Stimulated activated CD8-positive, alpha-beta memory T cell treated with anti-CD3 and anti-CD28 coated beads, Interleukin-7, amount 100 ng/mL, for 24 hours (primary cell): ENCODE measurements around the gene IL19.

ENCODE experiments used
- DNase-seq: peaks from one replicate; pipeline ENCODE4 v3.0.0-alpha.2; 2020; ENCODE audit warnings: low read depth

IL19 gene

GRCh38 chr1:206770531-206771337 is at the start of gene IL19:
IL19 (plus strand) TSS chr1:206770773; CDS start chr1:206836663, 65,890 bp downstream.
- no peak for DNase-seq

GRCh38 chr1:206721454-206721853 is 49.1 kb upstream of the IL19 start:
- DNase-seq: no peak

DNA sequence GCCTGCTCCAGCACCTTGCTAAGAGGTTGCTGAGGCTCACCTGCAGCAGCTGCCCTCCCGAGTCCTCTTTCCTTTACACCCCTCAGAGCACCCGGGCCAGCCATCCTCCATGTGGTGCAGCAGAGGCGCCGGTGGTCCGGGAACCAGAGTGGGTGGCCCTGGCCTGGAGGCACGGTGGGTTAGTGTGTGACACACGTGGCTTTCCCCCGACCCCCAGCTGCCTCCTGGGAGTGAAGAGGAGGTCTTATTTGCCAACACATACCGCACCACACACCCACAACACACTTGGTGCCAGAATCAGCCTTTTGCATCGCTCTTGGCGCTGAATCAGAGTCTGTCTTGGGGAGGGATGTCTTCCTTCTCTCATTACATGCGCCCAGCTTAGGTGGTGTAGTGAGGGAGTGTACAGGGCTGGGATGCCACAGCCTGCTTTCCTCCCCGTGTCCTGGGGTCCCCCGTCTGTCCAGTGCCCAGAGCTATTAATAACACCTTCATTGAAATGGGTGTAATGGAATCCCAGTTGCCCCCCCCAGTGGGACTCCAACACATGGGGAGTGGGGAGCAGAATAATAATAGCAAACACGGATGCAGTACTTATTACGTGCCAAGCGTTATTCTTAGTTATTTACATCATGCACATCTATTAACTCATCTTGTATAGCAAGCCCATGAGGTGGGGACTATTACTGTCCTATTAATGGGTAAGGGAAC is 47.7 kb upstream of the IL19 start:
- DNase-seq: no peak

- DNase-seq: no peak
Observed at GRCh38 chr1:206723462-206723804, 47.1 kb upstream of the IL19 start.

DNA sequence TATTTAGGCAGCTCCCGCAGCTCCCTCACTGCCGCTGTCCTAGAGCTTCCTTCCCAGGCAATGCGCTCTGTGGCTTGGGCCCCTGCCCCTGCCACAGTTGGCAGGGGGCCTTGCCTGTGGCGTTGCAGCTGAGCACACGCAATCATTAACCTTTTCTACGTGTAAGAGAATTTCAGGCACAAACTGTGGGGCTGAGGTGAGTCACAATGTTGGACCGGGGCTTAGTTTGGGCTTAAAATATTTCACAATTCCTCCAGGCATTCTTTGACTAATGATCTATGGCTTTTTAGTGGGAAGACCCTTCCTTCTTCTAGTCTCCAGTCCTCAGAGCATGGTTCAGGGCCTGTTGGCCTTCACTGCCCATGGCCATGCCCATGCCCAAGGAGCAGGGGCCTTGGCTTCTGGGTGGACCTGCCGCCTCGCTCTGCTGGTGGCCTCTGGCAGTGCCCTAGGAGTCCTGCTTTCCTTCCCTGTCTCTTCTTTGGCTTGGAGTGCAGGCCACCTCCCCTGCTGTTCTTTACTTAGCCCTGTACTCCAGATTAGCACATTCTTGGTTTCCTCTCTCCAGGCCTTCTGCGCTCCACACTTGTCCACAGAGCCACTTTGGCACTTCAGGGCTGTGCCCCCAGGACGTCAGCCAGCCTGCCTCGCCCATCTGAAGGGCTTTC is 46.6 kb upstream of the IL19 start:
- DNase-seq: no peak

DNA sequence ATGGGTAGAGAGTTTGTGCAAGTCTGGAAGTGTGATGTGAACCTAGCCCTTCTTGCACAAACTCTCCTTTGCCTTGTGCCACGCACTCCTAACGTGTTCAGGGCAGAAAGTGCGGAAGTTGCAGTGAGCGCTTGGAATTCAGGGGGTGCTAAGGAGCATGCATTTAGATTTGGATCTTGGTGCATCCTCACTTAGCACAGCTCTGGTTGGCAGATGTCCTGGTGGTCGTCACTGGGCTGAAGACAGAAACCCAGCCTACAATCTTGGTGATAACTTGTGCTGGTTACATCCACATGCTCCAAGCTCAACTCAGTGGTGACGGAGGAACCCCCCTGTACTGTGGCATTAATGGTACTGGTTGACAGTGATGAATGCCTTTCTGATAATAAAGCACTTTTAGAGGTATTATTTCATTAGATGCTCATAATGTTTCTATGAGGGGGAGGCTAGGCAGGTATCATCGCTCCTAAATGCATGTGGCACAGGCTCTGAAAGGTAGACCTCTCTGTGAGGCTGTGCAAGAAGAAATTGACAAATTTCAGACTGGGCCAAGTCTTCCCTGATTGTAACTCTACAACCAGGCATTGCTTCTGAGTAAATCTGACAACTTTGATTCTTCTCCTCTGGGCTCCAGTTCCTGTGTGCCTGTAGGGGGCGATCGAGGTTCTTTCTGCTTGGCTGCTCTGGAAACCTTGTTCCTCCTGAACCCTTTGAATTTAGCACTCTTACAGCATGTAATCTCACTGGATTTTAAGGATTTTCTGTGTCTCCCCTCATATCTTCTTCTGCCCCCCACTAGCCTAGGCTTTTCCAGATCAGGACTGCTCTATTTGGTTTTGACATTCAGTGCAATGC is 45.2 kb upstream of the IL19 start:
- peak; percentile 45 for DNase-seq

- no peak for DNase-seq
Observed at GRCh38 chr1:206727981-206728696, 42.4 kb upstream of the IL19 start.

- DNase-seq: no peak
Observed at GRCh38 chr1:206728697-206728987, 41.9 kb upstream of the IL19 start.

DNA sequence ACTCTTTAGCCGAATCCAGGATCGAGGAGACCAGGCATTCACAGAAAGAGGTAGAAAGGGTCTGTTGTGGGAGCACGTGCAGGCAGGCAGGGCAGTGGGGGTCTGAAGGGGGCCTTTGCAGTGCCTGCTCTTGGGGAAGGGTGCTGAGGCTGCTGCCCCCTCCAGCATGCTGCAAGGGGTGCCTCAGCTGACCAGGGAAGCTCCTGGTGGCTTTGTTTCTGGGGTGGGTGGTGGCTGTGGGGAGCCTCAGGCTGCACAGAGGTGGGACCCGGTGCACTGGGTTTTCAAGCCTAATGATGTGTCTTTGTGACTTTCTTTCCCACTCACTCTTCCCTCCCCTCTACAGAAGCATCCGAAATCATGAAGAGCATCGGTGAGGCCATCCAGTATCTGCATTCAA is 41.5 kb upstream of the IL19 start:
- no peak for DNase-seq

DNA sequence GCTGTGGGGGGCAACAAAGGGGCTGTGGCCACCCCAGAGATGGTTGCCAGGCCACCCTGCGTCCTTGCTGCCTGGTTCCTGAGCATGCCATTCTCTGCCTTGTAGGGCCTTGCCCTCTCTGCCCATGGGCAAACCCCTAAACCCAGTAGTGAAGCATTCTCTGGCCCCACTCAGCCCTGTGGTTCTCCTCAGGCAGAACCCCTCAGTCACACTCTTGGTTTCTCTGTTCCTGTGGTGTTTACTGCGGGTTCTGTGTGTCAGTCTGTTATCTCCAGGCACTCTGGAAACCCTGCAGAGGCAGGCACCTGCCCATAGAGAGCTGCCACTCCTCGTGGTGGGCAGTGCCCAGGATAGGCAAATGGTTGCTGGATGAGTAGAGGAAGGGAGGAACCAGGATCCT is 41.1 kb upstream of the IL19 start:
- DNase-seq: no peak

GRCh38 chr1:206732508-206732907 is 38.1 kb upstream of the IL19 start:
- no peak for DNase-seq

DNA sequence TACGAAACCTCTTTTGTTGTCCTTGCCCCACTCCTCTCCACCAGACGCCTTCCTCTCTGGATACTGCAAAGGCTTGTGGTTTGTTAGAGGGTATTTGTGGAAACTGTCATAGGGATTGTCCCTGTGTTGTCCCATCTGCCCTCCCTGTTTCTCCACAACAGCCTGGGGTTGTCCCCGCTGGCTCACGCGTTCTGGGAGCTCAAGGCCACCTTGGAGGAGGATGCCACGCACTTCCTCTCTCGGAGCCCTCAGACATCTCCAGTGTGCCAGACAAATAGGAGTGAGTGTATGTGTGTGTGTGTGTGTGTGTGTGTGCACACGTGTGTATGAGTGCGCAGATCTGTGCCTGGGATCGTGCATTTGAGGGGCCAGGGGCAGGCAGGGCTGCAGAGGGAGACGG is 37.6 kb upstream of the IL19 start:
- no peak for DNase-seq

DNA sequence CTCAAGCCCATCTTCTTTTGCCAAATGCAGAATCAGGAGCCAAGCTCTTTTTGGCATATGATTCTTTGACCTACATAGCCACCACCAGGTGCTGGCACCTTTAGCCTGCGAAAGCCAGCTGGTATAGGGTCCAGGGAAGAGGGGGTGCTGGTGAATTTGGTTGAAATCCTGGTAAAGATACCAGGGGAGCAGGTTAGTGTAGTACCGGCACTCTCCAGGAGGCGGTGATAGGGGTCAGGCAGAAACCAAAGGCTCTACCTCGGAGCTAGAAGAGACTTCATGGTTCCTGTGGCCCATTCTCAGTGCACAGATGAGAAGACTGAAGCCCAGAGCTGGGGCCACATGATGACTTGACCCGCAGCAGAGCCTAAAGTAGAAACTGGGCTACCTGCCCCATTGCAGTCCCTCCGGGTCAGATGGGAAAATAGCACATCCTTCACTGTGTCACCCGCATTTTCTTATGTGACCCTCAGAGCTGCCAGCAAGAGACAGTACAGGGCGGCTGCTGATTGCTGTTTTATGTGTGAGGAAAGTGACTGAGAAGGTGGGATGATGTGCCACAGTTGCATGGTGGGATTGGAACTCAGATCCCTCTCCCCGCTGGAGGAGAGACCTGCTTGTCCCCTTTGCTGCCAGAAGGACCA is 36.0 kb upstream of the IL19 start:
- peak; percentile 75 for DNase-seq

DNA sequence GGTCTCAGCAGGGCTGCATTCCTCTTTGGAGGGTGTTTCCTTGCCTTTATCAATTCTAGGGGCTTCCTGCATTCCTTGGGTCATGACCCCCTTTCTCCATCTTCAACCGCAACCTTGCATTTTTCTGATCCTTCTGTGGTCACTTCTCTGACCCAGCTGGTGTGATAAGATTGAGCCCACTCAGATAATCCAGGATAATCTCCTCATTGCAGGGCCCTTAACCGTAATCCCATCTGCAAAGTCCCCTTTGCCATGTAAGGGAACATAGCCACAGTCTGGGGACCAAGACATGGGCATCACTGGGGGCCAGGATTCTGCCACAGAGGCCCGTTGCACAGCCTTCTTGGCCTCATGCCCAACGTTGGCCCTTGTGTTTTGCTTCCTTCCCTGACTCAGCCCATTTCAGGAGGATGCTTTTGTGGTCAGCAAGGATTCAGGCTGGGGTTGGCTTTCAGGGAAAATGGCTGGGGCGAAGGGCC is 35.0 kb upstream of the IL19 start:
- DNase-seq: no peak

DNA sequence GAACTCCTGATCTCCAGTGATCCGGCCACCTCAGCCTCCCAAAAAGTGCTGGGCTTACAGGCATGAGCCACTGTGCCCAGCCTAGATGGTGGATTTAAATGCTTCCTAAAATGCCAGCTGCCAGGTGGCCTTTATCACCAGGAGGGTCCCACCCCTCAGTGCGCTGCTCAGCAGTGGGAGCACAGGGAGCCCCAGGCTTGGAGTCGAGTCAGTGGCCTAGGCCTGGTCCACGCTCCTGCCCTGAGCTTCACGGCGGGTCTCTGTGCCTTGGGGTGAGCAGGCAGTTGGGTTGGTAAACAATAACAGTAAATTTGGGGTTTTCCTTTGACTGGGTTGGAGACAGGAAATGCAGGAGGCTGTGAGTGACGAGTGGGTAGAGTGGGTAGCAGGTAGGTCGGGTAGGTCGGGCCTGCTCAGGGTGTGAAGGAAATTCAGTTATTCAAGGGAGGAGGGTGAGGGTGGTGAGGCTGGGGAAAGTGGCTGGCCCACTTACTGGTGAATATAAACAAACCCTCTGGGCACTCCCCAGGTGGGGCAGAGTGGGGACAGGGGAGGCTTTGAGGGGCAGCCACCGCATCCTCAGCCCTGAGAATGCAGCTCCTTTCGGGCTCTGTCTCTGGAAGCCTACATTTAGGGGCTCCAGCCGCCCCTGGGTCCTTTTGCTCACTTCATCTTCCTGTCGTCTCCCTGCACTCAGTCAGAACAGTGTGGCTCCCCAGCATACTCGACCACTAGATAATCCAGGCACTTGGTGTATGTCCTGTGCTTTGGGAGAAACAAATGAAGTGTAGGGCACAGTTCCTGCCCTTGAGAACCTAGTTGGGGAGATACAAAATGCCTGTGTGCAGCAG is 33.5 kb upstream of the IL19 start:
- no peak for DNase-seq

DNA sequence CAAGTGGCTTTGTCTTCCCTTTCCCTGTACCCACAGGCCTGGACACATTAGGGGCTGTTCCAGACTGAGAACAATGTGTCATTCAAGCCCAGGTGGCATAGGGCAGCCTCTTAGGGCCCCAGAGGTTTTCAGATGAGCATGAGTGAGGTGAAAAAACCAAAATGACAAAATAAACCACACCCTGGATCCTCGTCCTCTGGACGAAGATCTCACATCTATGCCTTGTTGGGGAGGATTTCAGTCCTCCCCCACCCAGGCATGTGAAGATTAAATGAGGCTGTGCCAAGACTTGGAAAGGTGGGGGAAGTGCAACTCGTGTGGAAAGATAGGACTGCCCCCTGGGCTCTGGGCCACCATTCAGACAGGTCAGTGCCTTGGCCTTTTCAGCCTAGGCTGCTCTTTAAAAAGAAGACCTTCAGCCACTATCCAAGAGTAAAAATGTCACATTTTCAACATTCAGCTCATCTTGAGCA is 32.8 kb upstream of the IL19 start:
- no peak for DNase-seq

DNA sequence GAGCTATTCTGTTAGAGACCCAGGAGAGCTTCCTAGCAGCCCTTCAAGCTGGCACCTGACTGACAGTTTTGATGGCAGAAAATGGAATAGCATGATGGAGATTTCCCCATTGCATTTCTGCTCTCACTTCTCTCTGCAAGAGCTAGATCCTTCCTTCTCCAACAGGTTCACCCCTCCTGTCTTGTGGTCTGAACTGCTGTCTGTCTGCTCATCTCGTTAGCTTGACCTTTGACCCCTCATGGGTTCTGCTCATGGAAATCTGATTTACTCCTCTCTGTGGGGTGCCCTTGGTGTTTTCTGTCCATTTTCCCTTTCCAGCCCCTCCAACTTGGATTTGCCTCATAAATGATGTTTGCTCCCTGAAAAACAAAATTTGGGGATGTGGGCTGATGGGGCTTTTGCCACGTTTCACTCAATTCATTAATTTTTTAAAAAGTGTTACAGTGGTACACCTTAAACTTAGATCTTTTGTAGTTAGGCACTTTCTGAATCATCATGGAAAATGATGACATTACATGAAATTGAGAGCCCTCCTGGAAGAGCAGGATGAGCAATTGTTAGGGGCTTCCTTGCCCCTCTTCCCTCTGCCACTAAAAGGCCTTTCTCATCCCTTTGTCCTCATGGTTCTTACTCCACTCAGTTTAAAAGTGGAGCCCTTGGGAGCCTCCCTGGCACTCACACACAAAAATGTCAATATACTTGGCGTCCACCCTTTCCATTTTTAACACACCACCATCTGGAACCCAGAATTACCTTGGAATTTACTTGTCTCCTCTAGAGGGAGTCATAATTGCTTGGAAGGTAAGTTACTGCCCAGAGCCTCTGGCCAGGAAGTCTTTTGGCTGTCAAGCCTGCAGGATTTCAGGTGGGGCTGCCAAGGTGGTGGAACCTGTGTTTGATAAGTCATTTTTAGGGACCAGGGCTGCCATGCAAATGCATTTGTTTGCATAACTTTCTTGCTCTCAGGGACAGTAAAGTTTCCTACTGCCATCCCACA is 31.9 kb upstream of the IL19 start:
- no peak for DNase-seq

DNA sequence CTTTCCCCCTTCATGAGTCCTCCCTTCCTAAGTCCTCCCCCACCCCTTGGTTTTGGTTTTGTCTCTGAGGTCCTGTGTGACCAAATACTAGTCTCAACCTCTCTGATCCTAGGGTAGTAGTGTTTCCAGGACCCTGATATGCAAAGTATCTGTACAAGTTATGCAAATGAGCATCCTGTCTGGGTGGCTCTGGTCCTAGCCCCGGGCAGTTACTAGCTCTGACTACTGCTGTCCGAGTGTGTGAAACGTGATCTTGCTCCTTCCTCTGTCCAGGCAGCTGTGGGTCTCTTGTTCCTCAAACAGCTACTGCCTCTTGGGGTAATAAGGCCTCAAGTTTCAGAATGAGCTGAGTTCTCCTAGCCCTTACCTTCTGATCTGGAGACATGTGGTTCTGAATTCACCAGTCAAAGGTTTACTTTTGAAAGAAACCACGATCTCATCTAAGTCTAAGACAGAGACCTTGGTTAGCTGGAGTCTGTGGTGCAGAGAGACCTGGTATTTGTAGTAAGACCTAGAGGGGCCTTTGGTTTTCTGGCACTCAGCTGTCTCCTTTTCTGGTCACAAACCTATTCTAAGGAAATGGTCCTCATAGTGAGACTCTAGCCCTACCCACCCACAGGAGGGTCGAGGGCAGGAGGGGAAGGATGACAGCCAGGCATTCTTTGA is 31.0 kb upstream of the IL19 start:
- DNase-seq: no peak
